GM18520 (cell line): ENCODE data around the gene CD3G.

Experiments
- ATAC-seq: cut with Tn5 transposase; IDR thresholded peaks from one replicate; pipeline ENCODE4 v1.9.1; 2021; ENCODE audit not compliant: unreplicated experiment

CD3G gene

GRCh38 chr11:118322721-118323120 lies 21.4 kb upstream of the CD3G start:
- no peak for ATAC-seq

- ATAC-seq = no peak
Observed at GRCh38 chr11:118325283-118325682, 18.9 kb upstream of the CD3G start.

DNA sequence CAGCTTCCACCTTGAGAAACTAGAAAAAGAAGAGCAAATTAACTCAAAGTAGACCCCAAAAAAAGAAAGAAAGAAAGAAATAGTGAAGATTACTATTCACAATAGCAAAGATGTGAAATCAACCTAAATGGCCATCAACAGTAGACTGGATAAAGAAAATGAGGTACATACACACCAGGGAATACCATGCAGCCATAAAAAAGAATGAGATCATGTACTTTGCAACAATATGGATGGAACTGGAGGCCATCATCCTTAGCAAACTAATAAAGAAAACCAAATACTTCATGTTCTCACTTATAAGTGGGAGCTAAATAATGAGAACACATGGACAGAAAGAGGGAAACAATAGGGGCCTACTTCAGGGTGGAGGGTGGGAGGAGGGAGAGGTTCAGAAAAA lies 15.4 kb upstream of the CD3G start:
- no peak for ATAC-seq

DNA sequence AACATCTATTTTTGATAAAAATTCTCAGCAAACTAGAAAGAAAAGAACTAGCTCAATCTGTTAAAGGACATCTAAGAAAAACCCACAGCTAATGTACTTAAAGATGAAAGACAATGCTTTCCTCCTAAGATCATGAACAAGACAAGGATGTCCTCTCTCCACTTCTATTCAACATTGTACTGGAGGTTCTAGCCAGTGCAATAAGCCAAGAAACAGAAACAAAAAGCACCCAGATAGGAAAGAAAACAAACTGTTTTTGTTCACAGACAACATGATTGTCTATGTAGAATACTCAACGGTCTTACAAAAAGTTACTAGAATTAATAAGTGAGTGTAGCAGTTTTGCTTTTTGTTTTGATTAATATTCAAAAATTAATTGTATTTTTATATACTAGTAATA lies 9.4 kb upstream of the CD3G start:
- ATAC-seq = no peak

- ATAC-seq = no peak
Observed at GRCh38 chr11:118338637-118339061, 5.5 kb upstream of the CD3G start.

DNA sequence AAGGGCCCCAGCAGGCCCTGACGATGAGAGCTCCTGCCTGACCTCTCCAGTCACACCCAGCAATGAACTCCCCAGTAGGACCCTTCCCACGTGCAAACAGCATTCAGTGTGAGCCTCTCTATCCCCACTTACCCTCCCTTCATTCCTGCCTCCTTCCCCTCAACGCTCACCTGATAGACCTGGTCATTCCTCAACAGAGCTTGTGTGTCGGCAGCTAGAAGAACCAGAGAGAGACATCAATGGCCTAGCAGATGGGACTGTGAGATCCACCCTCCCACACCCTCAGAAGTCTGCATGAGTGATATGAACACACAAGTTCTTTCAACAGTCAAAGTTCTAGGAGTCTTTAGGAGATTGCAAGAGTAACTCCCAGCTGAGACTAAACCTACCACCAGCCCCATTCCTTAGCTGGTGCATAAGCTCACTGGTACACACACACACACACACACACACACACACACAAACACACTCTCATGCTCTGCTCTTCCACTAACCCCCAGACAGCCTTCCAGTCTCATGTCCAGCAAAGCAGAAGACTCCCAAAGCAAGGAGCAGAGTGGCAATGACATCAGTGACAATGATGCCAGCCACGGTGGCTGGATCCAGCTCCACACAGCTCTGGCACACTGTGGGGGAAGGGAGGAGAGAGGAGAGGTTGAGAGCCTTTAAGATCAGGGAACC lies 4.7 kb upstream of the CD3G start:
- ATAC-seq = no peak

DNA sequence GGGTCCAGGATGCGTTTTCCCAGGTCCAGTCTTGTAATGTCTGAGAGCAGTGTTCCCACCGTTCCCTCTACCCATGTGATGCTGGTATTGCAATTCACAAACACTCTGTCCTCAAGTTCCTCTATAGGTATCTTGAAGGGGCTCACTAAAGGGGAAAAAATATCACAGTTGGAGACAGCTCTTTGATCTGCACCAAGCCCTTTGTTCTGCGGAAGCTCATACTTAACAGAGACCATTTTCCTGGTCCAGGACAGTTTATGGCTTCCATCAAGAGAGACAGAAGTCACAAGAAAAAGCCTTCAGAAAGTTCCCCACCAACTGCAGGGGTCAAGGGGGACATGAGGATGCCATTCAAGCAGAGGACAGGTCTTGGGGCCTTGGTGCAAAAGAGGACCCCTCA lies 3.7 kb upstream of the CD3G start:
- ATAC-seq = no peak

DNA sequence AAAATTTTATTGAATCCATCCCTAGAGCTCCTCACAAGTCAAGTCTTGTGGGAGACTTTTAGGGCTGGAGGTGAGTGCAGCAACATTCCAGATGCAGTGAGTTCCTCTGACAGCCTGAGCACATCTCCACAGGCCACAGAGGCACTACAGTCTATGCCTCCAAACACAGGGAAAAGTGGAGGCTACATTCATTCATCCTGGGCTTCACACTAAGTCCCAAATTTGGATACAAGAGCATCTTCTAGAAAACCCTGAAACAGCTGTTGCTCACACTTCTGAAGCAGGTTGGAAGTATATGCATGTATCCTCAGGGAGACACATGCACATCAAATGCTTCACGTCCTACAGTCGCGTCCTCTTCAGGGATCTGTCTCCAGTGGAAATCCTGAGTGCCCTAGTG lies 2.9 kb upstream of the CD3G start:
- no peak for ATAC-seq

- ATAC-seq = no peak
Observed at GRCh38 chr11:118341815-118342489, 2.2 kb upstream of the CD3G start.

DNA sequence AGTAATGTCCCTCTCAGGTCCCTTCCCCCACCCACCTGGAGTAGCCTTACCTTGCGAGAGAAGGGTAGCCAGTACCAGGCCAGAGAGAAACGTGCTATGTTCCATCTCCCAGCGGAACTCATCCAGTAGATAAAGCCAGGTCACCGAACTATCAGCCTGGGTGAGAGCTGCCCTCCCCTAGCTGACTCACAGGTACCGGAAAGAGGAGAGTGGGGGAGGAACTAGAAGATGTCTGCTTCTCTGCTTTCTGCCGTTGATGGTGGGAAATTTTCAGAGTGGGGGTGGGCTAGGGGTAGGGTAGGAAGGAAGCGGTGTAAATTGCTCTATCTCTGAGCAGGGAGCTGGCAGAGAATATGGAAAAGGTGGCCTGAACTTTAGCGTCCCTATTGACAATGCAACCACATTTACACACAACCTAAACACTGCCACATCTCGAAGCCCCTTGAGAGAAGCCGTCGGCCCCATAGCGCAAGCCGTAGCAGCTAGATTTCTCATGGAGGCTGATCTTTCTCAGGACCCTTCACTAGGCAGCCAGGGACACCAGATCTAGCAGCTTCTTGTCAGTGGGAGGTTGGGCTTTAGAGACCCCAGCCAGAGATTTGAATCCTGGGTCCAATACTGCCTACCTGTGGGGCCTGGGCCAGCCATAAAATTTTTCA lies 1.5 kb upstream of the CD3G start, which contains the start of gene CD3D:
CD3D (minus strand) TSS at position 203 of the 659 bp plus-strand sequence; CDS start at position 105, 98 bp downstream.
- ATAC-seq = no peak

GRCh38 chr11:118343248-118343647 lies 896 bp upstream of the CD3G start:
- no peak for ATAC-seq

DNA sequence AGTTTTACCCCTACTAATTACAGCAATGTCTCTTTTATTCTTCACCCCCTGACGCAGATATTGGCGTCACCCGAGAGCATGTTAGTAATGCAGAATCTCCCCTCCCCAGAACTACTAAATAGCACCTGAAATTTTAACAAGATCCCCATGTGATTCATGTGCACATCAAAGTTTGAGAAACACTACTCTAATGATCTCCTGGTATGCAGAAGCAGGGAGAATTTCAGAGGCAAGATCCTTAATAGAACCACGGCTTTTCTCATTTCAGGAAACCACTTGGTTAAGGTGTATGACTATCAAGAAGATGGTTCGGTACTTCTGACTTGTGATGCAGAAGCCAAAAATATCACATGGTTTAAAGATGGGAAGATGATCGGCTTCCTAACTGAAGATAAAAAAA lies 5.3 kb downstream of the CD3G start:
- ATAC-seq = no peak

DNA sequence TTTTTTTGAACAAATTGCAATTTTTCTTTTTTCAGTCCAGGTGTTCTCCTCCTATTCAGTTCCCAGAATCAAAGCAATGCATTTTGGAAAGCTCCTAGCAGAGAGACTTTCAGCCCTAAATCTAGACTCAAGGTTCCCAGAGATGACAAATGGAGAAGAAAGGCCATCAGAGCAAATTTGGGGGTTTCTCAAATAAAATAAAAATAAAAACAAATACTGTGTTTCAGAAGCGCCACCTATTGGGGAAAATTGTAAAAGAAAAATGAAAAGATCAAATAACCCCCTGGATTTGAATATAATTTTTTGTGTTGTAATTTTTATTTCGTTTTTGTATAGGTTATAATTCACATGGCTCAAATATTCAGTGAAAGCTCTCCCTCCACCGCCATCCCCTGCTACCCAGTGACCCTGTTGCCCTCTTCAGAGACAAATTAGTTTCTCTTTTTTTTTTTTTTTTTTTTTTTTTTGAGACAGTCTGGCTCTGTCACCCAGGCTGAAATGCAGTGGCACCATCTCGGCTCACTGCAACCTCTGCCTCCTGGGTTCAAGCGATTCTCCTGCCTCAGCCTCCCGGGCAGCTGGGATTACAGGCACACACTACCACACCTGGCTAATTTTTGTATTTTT lies 9.1 kb downstream of the CD3G start:
- no peak for ATAC-seq

DNA sequence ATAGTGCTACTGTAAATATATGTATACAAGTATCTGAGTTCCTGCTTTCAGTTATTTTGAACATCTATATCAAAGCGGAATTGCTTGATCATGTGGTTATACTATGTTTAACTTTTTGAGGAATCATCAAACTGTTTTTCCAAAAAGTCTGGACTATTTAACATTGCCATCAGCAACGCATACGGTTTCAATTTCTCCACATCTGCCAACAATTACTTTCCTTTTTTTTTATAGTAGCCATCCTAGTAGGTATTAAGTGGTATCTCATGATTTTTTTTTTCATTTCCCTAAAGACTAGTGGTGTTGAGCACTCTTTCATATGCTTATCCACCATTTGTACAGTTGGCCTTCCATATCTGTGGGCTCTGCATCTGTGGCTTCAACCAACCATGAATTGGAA lies 13.9 kb downstream of the CD3G start:
- no peak for ATAC-seq

DNA sequence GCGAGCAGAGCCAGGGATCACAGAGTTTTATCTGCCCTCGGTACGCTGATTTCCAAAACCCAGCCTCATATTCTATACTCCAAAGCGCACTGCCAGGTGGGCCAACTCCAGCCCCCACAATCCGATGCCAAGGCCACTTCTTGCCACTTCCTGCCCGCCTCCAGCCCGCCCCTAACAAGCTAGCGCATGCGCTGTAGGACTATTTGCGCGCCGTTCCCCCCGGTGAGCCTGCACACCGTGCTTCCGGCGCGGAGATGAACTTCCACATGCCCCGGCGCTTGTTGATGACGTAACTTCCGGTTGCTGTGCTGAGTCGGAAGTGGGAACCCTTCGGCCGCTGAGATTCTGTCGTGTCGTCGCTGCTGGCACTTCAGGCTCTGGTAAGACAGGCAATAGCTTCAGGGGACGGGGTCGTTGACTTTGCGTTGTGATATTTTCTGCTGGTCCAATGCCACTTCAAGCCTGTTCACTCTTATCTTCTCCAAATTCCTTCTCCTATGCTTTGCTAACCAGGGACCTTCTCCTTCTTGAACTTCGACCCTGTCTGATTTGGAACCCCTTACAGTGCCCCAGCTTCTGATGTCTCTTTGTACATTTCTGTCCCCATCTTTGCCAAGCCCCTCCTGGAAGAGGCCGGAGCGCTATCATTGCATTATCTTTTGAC lies 15.3 kb downstream of the CD3G start, which contains the start of gene UBE4A:
UBE4A (plus strand) TSS at position 306 of the 664 bp plus-strand sequence. CDS start 5,481 bp downstream, outside the sequence.
- ATAC-seq = peak; percentile 69

GRCh38 chr11:118364956-118365615 lies 20.9 kb downstream of the CD3G start:
- no peak for ATAC-seq

GRCh38 chr11:118366287-118366686 lies 22.1 kb downstream of the CD3G start:
- ATAC-seq = no peak

DNA sequence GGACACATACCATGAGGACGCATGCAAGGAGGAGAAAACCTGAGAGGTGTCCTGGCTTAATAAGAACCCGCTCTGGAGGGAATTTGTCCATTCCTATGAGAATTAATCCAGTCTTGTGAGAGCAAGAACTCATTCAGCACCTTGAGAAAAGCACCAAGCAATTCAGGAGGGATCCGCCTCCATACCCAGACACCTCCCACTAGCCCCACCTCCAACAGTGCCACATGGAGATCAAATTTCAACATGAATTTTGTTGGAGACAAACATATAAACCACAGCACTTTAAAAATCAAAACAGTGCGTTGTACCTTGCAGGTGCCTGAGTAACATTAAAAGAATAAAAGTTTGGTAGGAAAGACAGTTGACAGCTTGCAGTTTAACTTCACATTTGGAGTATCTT lies 26.6 kb downstream of the CD3G start:
- no peak for ATAC-seq

GRCh38 chr11:118373263-118373662 lies 29.1 kb downstream of the CD3G start:
- no peak for ATAC-seq

DNA sequence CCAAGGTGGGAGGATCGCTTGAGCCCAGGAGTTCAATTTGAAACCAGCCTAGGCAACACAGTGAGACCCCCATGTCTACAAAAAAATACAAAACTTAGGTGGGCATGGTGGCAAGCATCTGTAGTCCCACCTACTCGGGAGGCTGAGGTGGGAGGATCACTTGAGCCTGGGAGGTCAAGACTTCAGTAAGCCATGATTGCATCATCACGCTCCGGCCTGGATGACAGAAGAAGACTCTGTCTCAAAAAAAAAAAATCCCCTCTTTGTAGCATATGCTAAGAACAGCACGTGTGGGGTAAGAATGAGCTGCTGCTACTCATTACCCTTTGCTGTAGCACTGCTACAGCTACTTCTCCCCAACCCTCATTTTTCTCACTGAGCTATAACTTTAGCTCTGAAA lies 29.7 kb downstream of the CD3G start:
- no peak for ATAC-seq

DNA sequence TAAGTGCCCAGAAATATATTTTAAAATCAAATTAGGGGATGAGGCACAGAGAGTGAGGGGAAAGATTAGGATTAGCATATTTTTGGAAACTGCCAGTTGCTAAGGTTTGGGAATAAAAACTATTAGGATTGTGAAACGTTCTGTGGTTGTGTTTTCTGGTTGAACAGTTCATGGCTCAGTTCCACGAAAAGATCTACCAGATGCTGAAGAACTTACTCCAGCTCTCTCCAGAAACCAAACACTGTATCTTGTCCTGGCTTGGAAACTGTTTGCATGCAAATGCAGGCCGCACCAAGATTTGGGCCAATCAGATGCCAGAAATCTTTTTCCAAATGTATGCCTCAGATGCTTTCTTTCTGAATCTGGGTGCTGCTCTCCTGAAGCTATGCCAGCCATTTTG lies 30.6 kb downstream of the CD3G start:
- ATAC-seq = no peak
